ENCODE results near the gene SLC6A13.

- TF ChIP-seq CTCF (IDR thresholded peaks at IDR 0.05) (no peak), POLR2A (IDR thresholded peaks at IDR 0.05) (no peak)
Observed at GRCh38 chr12:201361-201760, 61.3 kb downstream of the SLC6A13 start.
